IPS-20b (cell line): ENCODE data around the gene GSTP1.

Experiments used
- H3K27ac ChIP-seq: one replicate; pipeline ENCODE4 v1.5.1; 2013; ENCODE audit warnings: low read length
- H3K27me3 ChIP-seq: 2 replicates; pipeline ENCODE4 v1.6.1; 2013; ENCODE audit warnings: mild to moderate bottlenecking, low read length, inconsistent platforms; ENCODE audit not compliant: insufficient read depth
- H3K36me3 ChIP-seq: 2 replicates; pipeline ENCODE4 v1.6.1; 2013; ENCODE audit warnings: low read depth, mild to moderate bottlenecking, inconsistent platforms, low read length, moderate library complexity; ENCODE audit not compliant: insufficient read depth
- H3K4me1 ChIP-seq: 2 replicates; pipeline ENCODE4 v1.6.1; 2013; ENCODE audit warnings: mild to moderate bottlenecking, control low read depth, inconsistent platforms, low read length, moderate library complexity; ENCODE audit not compliant: insufficient read depth
- H3K4me3 ChIP-seq: 2 replicates; pipeline ENCODE4 v1.5.1; 2013; ENCODE audit warnings: mild to moderate bottlenecking, low read length, inconsistent platforms
- H3K9ac ChIP-seq: 2 replicates; pipeline ENCODE4 v1.6.1; 2013; ENCODE audit warnings: low read depth, mild to moderate bottlenecking, inconsistent platforms, low read length, moderate library complexity
- H3K9me3 ChIP-seq: 2 replicates; pipeline ENCODE4 v1.6.1; 2013; ENCODE audit warnings: mild to moderate bottlenecking, low read depth, low read length, inconsistent platforms; ENCODE audit not compliant: insufficient read depth

Gene GSTP1

GRCh38 chr11:67583247-67584204 is at the start of gene GSTP1:
TSS of gene GSTP1 (plus strand) at chr11:67583812. CDS start at chr11:67583844, 32 bp downstream.
- Histone ChIP-seq H3K9ac (peak within 1 kb of the TSS; percentile 90), H3K4me1 (peaks cover 22% of the 10 kb centered on the region; the same call in 1 of the 2 replicates), H3K36me3 (peaks cover 42% of the 10 kb centered on the region), H3K4me3 (peak within 1 kb of the TSS; percentile 84), H3K27me3 (peaks cover 8% of the 10 kb centered on the region), H3K27ac (peak within 1 kb of the TSS; percentile 39), H3K9me3 (no peaks in the 10 kb centered on the region)

GRCh38 chr11:67534070-67534679 is 49.4 kb upstream of the GSTP1 start:
- Histone ChIP-seq H3K27ac (no peak overlapping the region), H3K36me3 (no peaks in the 10 kb centered on the region), H3K4me1 (no peaks in the 10 kb centered on the region), H3K9ac (no peak overlapping the region), H3K4me3 (no peak overlapping the region), H3K9me3 (peaks cover 42% of the 10 kb centered on the region), H3K27me3 (no peaks in the 10 kb centered on the region)

GRCh38 chr11:67535561-67535960 is 48.1 kb upstream of the GSTP1 start:
- Histone ChIP-seq H3K36me3 (no peaks in the 10 kb centered on the region), H3K4me3 (no peak overlapping the region), H3K27ac (no peak overlapping the region), H3K9me3 (peaks cover 42% of the 10 kb centered on the region), H3K4me1 (no peaks in the 10 kb centered on the region), H3K9ac (no peak overlapping the region), H3K27me3 (no peaks in the 10 kb centered on the region)

GRCh38 chr11:67538306-67538705 is 45.3 kb upstream of the GSTP1 start:
- no peak overlapping the region for H3K9ac ChIP-seq
- no peak overlapping the region for H3K27ac ChIP-seq
- no peak overlapping the region for H3K4me3 ChIP-seq
- H3K4me1 ChIP-seq, result peaks cover 3% of the 10 kb centered on the region; the same call in 1 of the 2 replicates
- no peaks in the 10 kb centered on the region for H3K27me3 ChIP-seq
- peaks cover 32% of the 10 kb centered on the region for H3K9me3 ChIP-seq
- H3K36me3 ChIP-seq, result no peaks in the 10 kb centered on the region

GRCh38 chr11:67538823-67539505 is 44.6 kb upstream of the GSTP1 start:
- peaks cover 3% of the 10 kb centered on the region; the same call in 1 of the 2 replicates for H3K4me1 ChIP-seq
- no peaks in the 10 kb centered on the region for H3K27me3 ChIP-seq
- H3K9ac ChIP-seq, result no peak overlapping the region

GRCh38 chr11:67539550-67539949 is 44.1 kb upstream of the GSTP1 start:
- Histone ChIP-seq H3K27ac (no peak overlapping the region), H3K4me1 (peaks cover 3% of the 10 kb centered on the region; the same call in 1 of the 2 replicates), H3K27me3 (no peaks in the 10 kb centered on the region), H3K36me3 (no peaks in the 10 kb centered on the region), H3K9ac (no peak overlapping the region), H3K4me3 (no peak overlapping the region), H3K9me3 (peaks cover 19% of the 10 kb centered on the region)

More at GRCh38 chr11:67538823-67539505, 44.6 kb upstream of the GSTP1 start:
- Histone ChIP-seq H3K36me3 (no peaks in the 10 kb centered on the region), H3K9me3 (peaks cover 25% of the 10 kb centered on the region), H3K4me3 (no peak overlapping the region), H3K27ac (no peak overlapping the region)

GRCh38 chr11:67541198-67541597 is 42.4 kb upstream of the GSTP1 start:
- Histone ChIP-seq H3K4me1 (peaks cover 3% of the 10 kb centered on the region; the same call in 1 of the 2 replicates), H3K4me3 (no peak overlapping the region), H3K36me3 (no peaks in the 10 kb centered on the region), H3K9ac (no peak overlapping the region), H3K27me3 (no peaks in the 10 kb centered on the region), H3K9me3 (peaks cover 6% of the 10 kb centered on the region; the same call in 1 of the 2 replicates), H3K27ac (no peak overlapping the region)

- H3K27ac ChIP-seq, result no peak overlapping the region
- no peak overlapping the region for H3K4me3 ChIP-seq
- peaks cover 3% of the 10 kb centered on the region; the same call in 1 of the 2 replicates for H3K4me1 ChIP-seq
- no peaks in the 10 kb centered on the region for H3K36me3 ChIP-seq
- H3K9ac ChIP-seq, result no peak overlapping the region
- peaks cover 4% of the 10 kb centered on the region; the same call in 1 of the 2 replicates for H3K9me3 ChIP-seq
- no peaks in the 10 kb centered on the region for H3K27me3 ChIP-seq
Observed at GRCh38 chr11:67542169-67542568, 41.4 kb upstream of the GSTP1 start.

GRCh38 chr11:67542971-67543370 is 40.6 kb upstream of the GSTP1 start:
- Histone ChIP-seq H3K27ac (no peak overlapping the region), H3K4me3 (no peak overlapping the region), H3K9ac (no peak overlapping the region), H3K4me1 (peaks cover 3% of the 10 kb centered on the region; the same call in 1 of the 2 replicates), H3K27me3 (no peaks in the 10 kb centered on the region), H3K36me3 (no peaks in the 10 kb centered on the region), H3K9me3 (peaks cover 2% of the 10 kb centered on the region; the same call in 1 of the 2 replicates)

GRCh38 chr11:67543585-67543984 is 40.0 kb upstream of the GSTP1 start:
- Histone ChIP-seq H3K27me3 (no peaks in the 10 kb centered on the region), H3K9ac (no peak overlapping the region), H3K9me3 (no peaks in the 10 kb centered on the region), H3K27ac (no peak overlapping the region), H3K36me3 (no peaks in the 10 kb centered on the region), H3K4me3 (no peak overlapping the region), H3K4me1 (peaks cover 3% of the 10 kb centered on the region; the same call in 1 of the 2 replicates)

GRCh38 chr11:67544616-67545242 is 38.9 kb upstream of the GSTP1 start:
- Histone ChIP-seq H3K9ac (no peak overlapping the region), H3K4me3 (no peak overlapping the region), H3K36me3 (no peaks in the 10 kb centered on the region), H3K27ac (no peak overlapping the region), H3K4me1 (peaks cover 3% of the 10 kb centered on the region; the same call in 1 of the 2 replicates), H3K27me3 (no peaks in the 10 kb centered on the region), H3K9me3 (no peaks in the 10 kb centered on the region)
